Endothelial cell of umbilical vein (primary cell): ENCODE results near the gene LCNL1. TPM values are rescaled to one million over a fixed set of nuclear protein-coding genes. Genes with fewer than 3 reads are reported as not detected.

Source experiments
- BruUV-seq: library from RNA; stranded (reverse); fragments of 400-500 nt; replicated peaks from 2 replicates; lab custom pipeline; 2021; lab: Mats Ljungman, UMichigan
- CTCF ChIA-PET: fragments of 300-600, 350-600 bp; sonication (Branson Sonifier 250); formaldehyde crosslinking; loops from one replicate; lab custom pipeline; 2021; ENCODE audit warnings: antibody characterized with exemption, inconsistent platforms; lab: Charles Lee
- POLR2A ChIA-PET: fragments of 300-600, 350-600 bp; sonication (Branson Sonifier 250); formaldehyde crosslinking; loops from one replicate; lab custom pipeline; 2021; ENCODE audit warnings: antibody characterized with exemption, inconsistent platforms; lab: Charles Lee
- DNase-seq: peaks from one replicate; pipeline ENCODE4 v3.0.0-alpha.2; 2011; ENCODE audit warnings: low read depth, low spot score
- FAIRE-seq: peaks from 2 replicates; lab custom pipeline; 2011; peaks lifted over from hg19 to GRCh38; lab: Jason Lieb, UNC
- H2AFZ ChIP-seq: 2 replicates; pipeline ENCODE4 v1.6.0; 2012; ENCODE audit warnings: low read depth, low read length, control low read depth, inconsistent platforms
- H3K27ac ChIP-seq: 2 replicates; pipeline ENCODE4 v1.5.1; 2011; ENCODE audit warnings: low read depth, mild to moderate bottlenecking, control low read depth, low read length, moderate library complexity; ENCODE audit not compliant: insufficient read depth
- H3K27me3 ChIP-seq, 2 experiments: 2 replicates each; pipeline versions ENCODE4 v1.6.0 to v1.6.1; 2011; ENCODE audit warnings: low read length in 2 of 2, mixed read lengths in 1 of 2; ENCODE audit not compliant: control insufficient read depth in 2 of 2, insufficient read depth in 2 of 2
- H3K36me3 ChIP-seq, 2 experiments: 2 replicates in 1 of 2; 3 replicates in 1 of 2; pipeline ENCODE4 v1.5.1; 2011; ENCODE audit warnings: low read length in 2 of 2, mild to moderate bottlenecking in 1 of 2, moderate library complexity in 1 of 2; ENCODE audit not compliant: control insufficient read depth in 2 of 2, insufficient read depth in 2 of 2; ENCODE audit errors: extremely low read depth in 1 of 2
- H3K4me1 ChIP-seq: 3 replicates; pipeline ENCODE4 v1.5.1; 2011; ENCODE audit warnings: mild to moderate bottlenecking, low read length; ENCODE audit not compliant: control insufficient read depth, insufficient read depth; ENCODE audit errors: extremely low read depth
- H3K4me2 ChIP-seq: 2 replicates; pipeline ENCODE4 v1.6.1; 2011; ENCODE audit warnings: low read length, control low read depth, mixed read lengths; ENCODE audit not compliant: insufficient read depth
- H3K4me3 ChIP-seq, 3 experiments: fragments of 200-600 bp in 1 of 3; sonication (generic), shearing (Covaris generic) in 1 of 3; replicated peaks in 1 of 3; 2 replicates each; pipeline ENCODE4 v1.5.1; 2011 to 2016; ENCODE audit warnings: control low read depth in 3 of 3, low read length in 3 of 3, mild to moderate bottlenecking in 2 of 3, inconsistent platforms in 1 of 3, low read depth in 1 of 3, moderate library complexity in 1 of 3; ENCODE audit not compliant: insufficient read depth in 1 of 3
- H3K79me2 ChIP-seq: 2 replicates; pipeline ENCODE4 v1.6.0; 2012; ENCODE audit warnings: low read length, inconsistent platforms; ENCODE audit not compliant: control insufficient read depth, insufficient read depth
- H3K9ac ChIP-seq: replicated peaks from 2 replicates; pipeline ENCODE3; 2011; ENCODE audit warnings: low read length, control low read depth; ENCODE audit not compliant: insufficient read depth; ENCODE audit errors: extremely low read depth
- H3K9me1 ChIP-seq: replicated peaks from 3 replicates; pipeline ENCODE4 v1.6.0; 2011; ENCODE audit warnings: mild to moderate bottlenecking, low read length; ENCODE audit not compliant: control insufficient read depth, insufficient read depth; ENCODE audit errors: extremely low read depth
- H3K9me3 ChIP-seq: replicated peaks from 2 replicates; pipeline ENCODE4 v1.5.1; 2012; ENCODE audit warnings: low read length, inconsistent platforms; ENCODE audit not compliant: control insufficient read depth, insufficient read depth
- H4K20me1 ChIP-seq: replicated peaks from 2 replicates; pipeline ENCODE3; 2011; ENCODE audit warnings: mild to moderate bottlenecking, low read length; ENCODE audit not compliant: control insufficient read depth, insufficient read depth; ENCODE audit errors: extremely low read depth
- CTCF ChIP-seq, 2 donors: IDR thresholded peaks; 1 replicate in 1 of 2; 2 replicates in 1 of 2; pipeline ENCODE4 v1.5.1; 2011; ENCODE audit warnings: low read length in 2 of 2, mild to moderate bottlenecking in 2 of 2, moderate library complexity in 2 of 2, control low read depth in 1 of 2, inconsistent platforms in 1 of 2, low read depth in 1 of 2; ENCODE audit not compliant: insufficient read depth in 1 of 2; ENCODE audit errors: extremely low read depth in 1 of 2
- EZH2 ChIP-seq: IDR thresholded peaks from 2 replicates; pipeline ENCODE4 v1.6.1; 2012; ENCODE audit warnings: borderline replicate concordance, low read depth, mild to moderate bottlenecking, moderate library complexity, low read length, inconsistent platforms; ENCODE audit not compliant: severe bottlenecking
- FOS ChIP-seq: IDR thresholded peaks from 2 replicates; pipeline ENCODE4 v1.6.1; 2011; ENCODE audit warnings: mild to moderate bottlenecking, low read length, moderate library complexity, borderline replicate concordance; ENCODE audit not compliant: insufficient read depth
- GATA2 ChIP-seq: IDR thresholded peaks from 2 replicates; pipeline ENCODE4 v1.7.0; 2011; ENCODE audit warnings: low read depth, mild to moderate bottlenecking, moderate library complexity, mixed read lengths, low read length; ENCODE audit not compliant: insufficient read length, insufficient read depth
- JUN ChIP-seq: IDR thresholded peaks from 2 replicates; pipeline ENCODE4 v1.6.1; 2011; ENCODE audit warnings: borderline replicate concordance, low read depth; ENCODE audit not compliant: insufficient read length, insufficient read depth
- MAX ChIP-seq: IDR thresholded peaks from 2 replicates; pipeline ENCODE4 v1.6.1; 2011; ENCODE audit not compliant: insufficient read depth, insufficient read length
- MYC ChIP-seq: IDR thresholded peaks from one replicate; pipeline ENCODE4 v1.6.1; 2011; ENCODE audit warnings: mild to moderate bottlenecking, low read depth, low read length
- POLR2A ChIP-seq: IDR thresholded peaks from 2 replicates; pipeline ENCODE4 v1.6.1; 2012; ENCODE audit warnings: low read depth, mild to moderate bottlenecking, control low read depth, low read length
- POLR2AphosphoS5 ChIP-seq: IDR thresholded peaks from 2 replicates; pipeline ENCODE4 v1.6.1; 2012; ENCODE audit warnings: low read depth, mild to moderate bottlenecking, control low read depth, low read length, moderate library complexity; ENCODE audit not compliant: insufficient read depth
- dilution Hi-C: fragments of 300-500 bp; cut with MboI; formaldehyde crosslinking; loops from one replicate; pipeline ENCODE4 v1.15.0; 2019; ENCODE audit warnings: low sequenced_read_pairs; ENCODE audit not compliant: extremely low pct_ligation_motif_present
- intact Hi-C: fragments of 100-400 bp; cut with micrococcal nuclease; formaldehyde crosslinking; loops from one replicate; pipeline ENCODE4 v1.10.0; 2022
- polyA plus RNA-seq, 4 experiments: library from polyadenylated mRNA; depleted of rRNA in 3 of 4; stranded (reverse) in 3 of 4; unstranded in 1 of 4; fragments of >200 nt; gene quantifications; 2 replicates each; pipeline versions ENCODE4 v1.2.1 to v1.2.3, GENCODE V29; 2011 to 2012; ENCODE audit warnings: missing spikeins in 1 of 4
- total RNA-seq: library from RNA; stranded (reverse); gene quantifications from 2 replicates; pipeline ENCODE4 v1.2.3, GENCODE V29; 2021

Gene LCNL1
- total and polyA plus RNA-seq, 2 donors (not counting 3 experiments of a cell fraction or from before 2014, with no cell fraction given) = not detected

DNA sequence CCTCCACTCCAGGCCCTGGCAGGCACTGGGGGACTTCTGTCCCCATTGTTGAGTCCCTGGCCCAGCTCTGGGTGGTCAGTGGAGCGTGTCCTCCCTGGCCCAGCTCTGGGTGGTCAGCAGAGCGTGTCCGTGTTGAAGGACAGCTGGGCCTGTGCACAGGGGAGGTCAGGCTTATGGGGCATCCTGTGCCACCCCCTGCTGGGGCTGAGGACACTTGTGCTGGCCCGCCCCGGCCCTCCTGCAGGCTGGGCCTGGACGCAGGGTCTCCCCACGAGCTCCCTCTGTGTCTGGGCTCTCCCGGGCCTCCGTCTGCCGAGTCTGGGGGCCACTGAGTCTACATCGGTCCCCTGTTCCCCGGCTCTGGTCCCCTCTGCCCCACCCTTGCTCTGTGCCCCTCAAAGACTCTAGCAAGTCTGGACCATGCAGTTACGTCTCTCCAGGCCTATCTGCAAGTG lies 25.1 kb downstream of the LCNL1 start:
- Histone ChIP-seq H3K79me2 (no peaks in the 10 kb centered on the region), H3K9me3 (no peaks in the 10 kb centered on the region), H3K9ac (no peak overlapping the region), H3K9me1 (no peaks in the 10 kb centered on the region), H3K36me3 (no peaks in the 10 kb centered on the region), H3K27me3 (no peaks in the 10 kb centered on the region), H2AFZ (no peak overlapping the region), H3K4me3 (no peak overlapping the region), H3K27ac (no peak overlapping the region), H4K20me1 (no peaks in the 10 kb centered on the region), H3K4me1 (no peaks in the 10 kb centered on the region), H3K4me2 (no peak overlapping the region)
- no peak for DNase-seq
- POLR2A ChIA-PET = no interaction called here
- CTCF ChIA-PET = interaction anchor here (2.0 kb wide), 1 partner anchor 21 kb away, joined by 5 read pairs; no protein-coding TSS in a partner anchor
- dilution Hi-C loops (no loop called here), intact Hi-C loops (no loop called here)
- FAIRE-seq = no peak
- TF ChIP-seq GATA2 (no peak), POLR2AphosphoS5 (no peak), MYC (no peak), FOS (no peak), CTCF (IDR thresholded peaks at IDR 0.05; ENCODE audit: extremely low read depth in 1 of 2, insufficient read depth in 1 of 2, low read depth in 1 of 2, low read length in 2 of 2) (no peak), POLR2A (no peak), MAX (no peak), JUN (no peak), EZH2 (no peak)
- BruUV-seq = no TSS peak
